Measurements from ENCODE around the gene B3GAT1.
"Not testable (repeated sequence)": the region's sequence is repeated elsewhere in the genome, so short reads cannot be mapped to it uniquely, and the experiment has no call there.

Gene B3GAT1

GRCh38 chr11:134355656-134356055 lies 56.4 kb downstream of the B3GAT1 start:
- DNase-seq (ENCODE audit: low spot score) = no peak

GRCh38 chr11:134355136-134355535 lies 56.9 kb downstream of the B3GAT1 start:
- DNase-seq (ENCODE audit: low spot score) = no peak

- no peak for DNase-seq (ENCODE audit: low spot score)
These were observed 59.9 kb downstream of the B3GAT1 start for GRCh38 chr11:134352111-134352510.

GRCh38 chr11:134350381-134350780 lies 61.7 kb downstream of the B3GAT1 start:
- no peak for DNase-seq (ENCODE audit: low spot score)

GRCh38 chr11:134349802-134350355 lies 62.2 kb downstream of the B3GAT1 start:
- DNase-seq (ENCODE audit: low spot score) = no peak

- DNase-seq (ENCODE audit: low spot score) = no peak
These were observed 62.8 kb downstream of the B3GAT1 start for GRCh38 chr11:134349109-134349801.

GRCh38 chr11:134347441-134347840 lies 64.6 kb downstream of the B3GAT1 start:
- no peak for DNase-seq (ENCODE audit: low spot score)

GRCh38 chr11:134346976-134347350 lies 65.1 kb downstream of the B3GAT1 start:
- no peak for DNase-seq (ENCODE audit: low spot score)

- no peak for DNase-seq (ENCODE audit: low spot score)
These were observed 65.7 kb downstream of the B3GAT1 start for GRCh38 chr11:134346101-134346975.

- no peak for DNase-seq (ENCODE audit: low spot score)
These were observed 66.8 kb downstream of the B3GAT1 start for GRCh38 chr11:134345237-134345550.

- DNase-seq (ENCODE audit: low spot score) = not testable (repeated sequence)
These were observed 67.4 kb downstream of the B3GAT1 start for GRCh38 chr11:134344497-134345236.

GRCh38 chr11:134343646-134344045 lies 68.4 kb downstream of the B3GAT1 start:
- DNase-seq (ENCODE audit: low spot score) = no peak

- no peak for DNase-seq (ENCODE audit: low spot score)
These were observed 69.3 kb downstream of the B3GAT1 start for GRCh38 chr11:134342572-134343340.

- no peak for DNase-seq (ENCODE audit: low spot score)
These were observed 70.1 kb downstream of the B3GAT1 start for GRCh38 chr11:134341805-134342571.

- DNase-seq (ENCODE audit: low spot score) = no peak
These were observed 71.6 kb downstream of the B3GAT1 start for GRCh38 chr11:134340354-134340964.

GRCh38 chr11:134339756-134340155 lies 72.3 kb downstream of the B3GAT1 start:
- DNase-seq (ENCODE audit: low spot score) = no peak

- no peak for DNase-seq (ENCODE audit: low spot score)
These were observed 73.4 kb downstream of the B3GAT1 start for GRCh38 chr11:134338654-134339053.

GRCh38 chr11:134338068-134338467 lies 74.0 kb downstream of the B3GAT1 start:
- no peak for DNase-seq (ENCODE audit: low spot score)

GRCh38 chr11:134337051-134337450 lies 75.0 kb downstream of the B3GAT1 start:
- DNase-seq (ENCODE audit: low spot score) = no peak

- no peak for DNase-seq (ENCODE audit: low spot score)
These were observed 77.1 kb downstream of the B3GAT1 start for GRCh38 chr11:134334796-134335571.
